Smooth muscle cell (in vitro differentiated cells): ENCODE results near the gene PPFIBP1. TPM values are rescaled to one million over a fixed set of nuclear protein-coding genes. Genes with fewer than 3 reads are reported as not detected.

Experiments
- DNase-seq: peaks from one replicate; lab custom pipeline; 2025; ENCODE audit not compliant: unreplicated experiment; lab: John Stamatoyannopoulos, UW
- H2AFZ ChIP-seq: fragments of 200-600 bp; sonication (generic); 2 replicates; pipeline ENCODE4 v1.6.0; 2016; ENCODE audit warnings: antibody characterized with exemption, low read depth, mild to moderate bottlenecking
- H3F3A ChIP-seq: fragments of 200-600 bp; sonication (generic); 2 replicates; pipeline ENCODE4 v1.6.0; 2017; ENCODE audit warnings: antibody characterized with exemption, low read depth
- H3K27ac ChIP-seq: fragments of 200-600 bp; sonication (generic); 2 replicates; pipeline ENCODE4 v1.5.1; 2016; ENCODE audit warnings: low read depth, mild to moderate bottlenecking
- H3K27me3 ChIP-seq: fragments of 200-600 bp; sonication (generic); 2 replicates; pipeline ENCODE4 v1.6.1; 2016; ENCODE audit warnings: low read depth, mild to moderate bottlenecking
- H3K36me3 ChIP-seq: fragments of 200-600 bp; sonication (generic); 2 replicates; pipeline ENCODE4 v1.5.1; 2016; ENCODE audit warnings: low read depth
- H3K4me1 ChIP-seq: fragments of 200-600 bp; sonication (generic); 2 replicates; pipeline ENCODE4 v1.5.1; 2016; ENCODE audit warnings: low read depth
- H3K4me2 ChIP-seq: fragments of 200-600 bp; sonication (generic); 2 replicates; pipeline ENCODE4 v1.6.0; 2016; ENCODE audit warnings: mild to moderate bottlenecking
- H3K4me3 ChIP-seq: fragments of 200-600 bp; sonication (generic); 2 replicates; pipeline ENCODE4 v1.5.1; 2016; ENCODE audit warnings: mild to moderate bottlenecking
- H3K79me2 ChIP-seq: fragments of 200-600 bp; sonication (generic); 2 replicates; pipeline ENCODE4 v1.6.0; 2016; ENCODE audit warnings: low read depth, mild to moderate bottlenecking
- H3K9ac ChIP-seq: fragments of 200-600 bp; sonication (generic); 2 replicates; pipeline ENCODE4 v1.6.0; 2016; ENCODE audit warnings: low read depth
- H3K9me3 ChIP-seq: fragments of 200-600 bp; sonication (generic); replicated peaks from 2 replicates; pipeline ENCODE4 v1.5.1; 2016; ENCODE audit warnings: low read depth
- H4K20me1 ChIP-seq: fragments of 200-600 bp; sonication (generic); 2 replicates; pipeline ENCODE4 v1.6.0; 2016; ENCODE audit warnings: low read depth
- WGBS: methylation state at CpG from one replicate; pipeline ENCODE4 v1.1.7; 2016; ENCODE audit warnings: low lambda C conversion rate; 5-methylcytosine and 5-hydroxymethylcytosine counted together
- polyA plus RNA-seq: library from polyadenylated mRNA; unstranded; fragments of >200 nt; fragmentation: Nextera tagmentation; extraction: Ambion mirVana; gene quantifications from 2 replicates; pipeline ENCODE4 v1.2.1, GENCODE V29; 2016
- total RNA-seq: library from RNA; depleted of rRNA; stranded (reverse); fragments of >200 nt; gene quantifications from 2 replicates; pipeline ENCODE4 v1.2.3, GENCODE V29; 2014
- TF ChIP-seq, protein P1 (sequence below): fragments of 200-600 bp; sonication (generic); IDR thresholded peaks from 2 replicates; pipeline ENCODE4 v1.5.1; 2017; ENCODE audit warnings: borderline replicate concordance, mild to moderate bottlenecking, antibody characterized with exemption; ENCODE audit not compliant: insufficient read depth, poor library complexity, severe bottlenecking

Gene PPFIBP1
- total and polyA plus RNA-seq, 2 experiments from 2014 or later, result 45.7 to 150 TPM

DNA sequence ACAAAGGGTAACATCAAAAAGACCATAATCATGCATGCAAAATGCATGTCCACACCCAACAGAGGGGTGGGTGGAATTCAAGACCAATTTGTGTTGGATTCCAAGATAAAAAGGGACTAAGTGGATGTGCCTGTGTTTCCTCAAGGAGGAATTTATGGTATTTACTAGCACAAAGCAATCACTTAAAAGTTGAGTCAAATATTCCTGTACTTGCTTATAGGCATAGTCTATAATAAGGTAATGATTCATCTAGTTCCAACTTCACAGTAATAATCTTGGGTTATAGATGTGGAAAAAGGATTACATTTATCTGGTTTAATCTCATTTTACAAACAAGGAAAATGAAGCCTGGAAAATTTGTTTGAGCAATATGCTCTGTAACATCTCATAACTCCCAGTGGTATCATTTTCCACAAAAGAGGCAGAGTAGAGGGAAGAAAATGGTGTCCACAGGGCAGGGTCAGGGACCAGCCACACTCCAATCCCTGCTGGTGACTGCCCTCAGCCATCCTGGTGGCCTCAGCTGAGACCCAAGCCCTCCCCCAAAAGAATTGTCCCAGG, 91.4 kb downstream of the PPFIBP1 start:
- peaks cover 51% of the 10 kb centered on the region for H3K79me2 ChIP-seq
- no peak overlapping the region for H2AFZ ChIP-seq
- H3K4me1 ChIP-seq, result peaks cover 21% of the 10 kb centered on the region
- H3K9ac ChIP-seq, result peak overlapping the region; percentile 26
- H3K36me3 ChIP-seq, result no peaks in the 10 kb centered on the region
- TF ChIP-seq, protein P1, sequence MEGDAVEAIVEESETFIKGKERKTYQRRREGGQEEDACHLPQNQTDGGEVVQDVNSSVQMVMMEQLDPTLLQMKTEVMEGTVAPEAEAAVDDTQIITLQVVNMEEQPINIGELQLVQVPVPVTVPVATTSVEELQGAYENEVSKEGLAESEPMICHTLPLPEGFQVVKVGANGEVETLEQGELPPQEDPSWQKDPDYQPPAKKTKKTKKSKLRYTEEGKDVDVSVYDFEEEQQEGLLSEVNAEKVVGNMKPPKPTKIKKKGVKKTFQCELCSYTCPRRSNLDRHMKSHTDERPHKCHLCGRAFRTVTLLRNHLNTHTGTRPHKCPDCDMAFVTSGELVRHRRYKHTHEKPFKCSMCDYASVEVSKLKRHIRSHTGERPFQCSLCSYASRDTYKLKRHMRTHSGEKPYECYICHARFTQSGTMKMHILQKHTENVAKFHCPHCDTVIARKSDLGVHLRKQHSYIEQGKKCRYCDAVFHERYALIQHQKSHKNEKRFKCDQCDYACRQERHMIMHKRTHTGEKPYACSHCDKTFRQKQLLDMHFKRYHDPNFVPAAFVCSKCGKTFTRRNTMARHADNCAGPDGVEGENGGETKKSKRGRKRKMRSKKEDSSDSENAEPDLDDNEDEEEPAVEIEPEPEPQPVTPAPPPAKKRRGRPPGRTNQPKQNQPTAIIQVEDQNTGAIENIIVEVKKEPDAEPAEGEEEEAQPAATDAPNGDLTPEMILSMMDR, result no peak
- no peak overlapping the region for H3K4me3 ChIP-seq
- H3K27me3 ChIP-seq, result no peaks in the 10 kb centered on the region
- H4K20me1 ChIP-seq, result peaks cover 4% of the 10 kb centered on the region
- H3K4me2 ChIP-seq, result peak overlapping the region; percentile 73
- H3K27ac ChIP-seq, result peak overlapping the region; percentile 91
- H3K9me3 ChIP-seq, result no peaks in the 10 kb centered on the region
- DNase-seq, result no peak
- H3F3A ChIP-seq, result peaks cover 19% of the 10 kb centered on the region

DNA sequence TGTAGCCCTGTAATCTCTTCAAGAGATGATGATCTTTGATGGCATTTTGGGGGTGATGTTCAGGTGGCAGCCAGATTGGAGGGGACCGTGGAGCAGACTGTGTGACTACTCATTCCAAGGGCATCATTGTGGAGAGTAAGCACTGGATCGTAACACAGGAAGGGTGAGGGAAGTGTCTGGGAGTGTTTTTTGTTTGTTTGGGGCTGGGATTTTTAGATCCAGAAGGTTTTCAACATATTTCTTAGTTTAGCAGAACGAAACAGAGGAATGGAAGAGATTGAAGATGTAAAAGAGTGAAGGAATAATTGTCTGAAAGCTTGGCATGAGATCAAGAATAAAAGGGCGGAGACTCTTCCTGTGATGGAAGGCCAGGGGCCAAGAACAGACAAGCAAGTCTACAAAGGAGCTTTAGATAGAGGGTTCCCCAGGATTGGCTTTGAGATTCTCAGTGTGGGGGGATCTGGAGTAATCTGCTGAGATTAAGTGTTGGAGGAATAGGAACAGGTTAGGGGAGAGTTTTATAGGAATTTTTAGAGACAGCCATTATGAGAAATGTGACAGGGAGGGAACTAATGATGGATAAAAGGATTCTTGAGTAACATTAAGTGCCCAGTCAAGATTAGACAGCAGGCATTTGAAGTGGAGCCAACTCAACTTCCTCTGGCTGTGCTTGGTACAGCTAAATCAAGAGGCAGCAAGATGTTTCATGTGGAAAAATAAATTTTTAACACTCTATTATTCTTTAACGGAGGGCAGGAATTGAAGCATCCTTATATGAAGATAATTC, 92.5 kb downstream of the PPFIBP1 start:
- Histone ChIP-seq H3K79me2 (peaks cover 46% of the 10 kb centered on the region), H3F3A (peaks cover 13% of the 10 kb centered on the region), H3K27ac (peak overlapping the region; percentile 91), H3K4me1 (peaks cover 21% of the 10 kb centered on the region), H2AFZ (no peak overlapping the region), H3K27me3 (no peaks in the 10 kb centered on the region), H3K36me3 (no peaks in the 10 kb centered on the region), H3K9ac (peak overlapping the region; percentile 26), H3K9me3 (no peaks in the 10 kb centered on the region), H3K4me2 (peak overlapping the region; percentile 73), H4K20me1 (no peaks in the 10 kb centered on the region), H3K4me3 (no peak overlapping the region)
- WGBS, result 50% methylated on average over 5 of the region's 5 CpGs
- no peak for DNase-seq
- TF ChIP-seq, protein P1, result no peak

DNA sequence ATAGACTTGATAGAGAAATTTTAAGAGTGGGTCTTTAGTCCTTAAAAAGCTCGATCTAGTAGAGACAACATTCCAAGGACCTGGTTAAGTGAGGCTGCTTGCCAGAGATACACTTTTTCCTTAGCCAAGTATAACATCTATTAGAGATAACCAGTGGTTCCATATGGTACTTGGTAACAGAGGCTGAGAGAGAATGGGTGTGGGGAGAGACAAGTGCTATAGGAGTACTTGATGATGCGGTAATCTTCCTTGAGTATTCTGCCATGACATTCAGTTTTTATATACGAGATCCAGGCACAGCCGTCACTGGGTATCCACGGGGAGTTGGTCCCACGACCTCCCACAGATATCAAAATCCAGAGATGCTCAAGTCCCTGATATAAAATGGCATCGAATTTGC, 94.8 kb downstream of the PPFIBP1 start:
- H2AFZ ChIP-seq, result no peak overlapping the region
- peaks cover 25% of the 10 kb centered on the region for H3K4me1 ChIP-seq
- peak overlapping the region; percentile 10 for H3K4me2 ChIP-seq
- H4K20me1 ChIP-seq, result no peaks in the 10 kb centered on the region
- H3K79me2 ChIP-seq, result peaks cover 44% of the 10 kb centered on the region
- no peak for DNase-seq
- peak overlapping the region; percentile 32 for H3K9ac ChIP-seq
- WGBS, result 45% methylated on average over 7 of the region's 7 CpGs
- no peaks in the 10 kb centered on the region for H3K36me3 ChIP-seq
- peak overlapping the region; percentile 91 for H3K27ac ChIP-seq
- H3K9me3 ChIP-seq, result no peaks in the 10 kb centered on the region
- H3K4me3 ChIP-seq, result no peak overlapping the region
- no peaks in the 10 kb centered on the region for H3K27me3 ChIP-seq
- TF ChIP-seq, protein P1, result no peak
- peaks cover 11% of the 10 kb centered on the region for H3F3A ChIP-seq
